Keratinocyte (primary cell): ENCODE results near the gene FAM204A. TPM values are rescaled to one million over a fixed set of nuclear protein-coding genes. Genes with fewer than 3 reads are reported as not detected.

Experiments
- DNase-seq: peaks from one replicate; pipeline ENCODE4 v3.0.0-alpha.2; 2011; ENCODE audit warnings: low read depth, missing footprints, low spot score
- FAIRE-seq: peaks from 2 replicates; lab custom pipeline; 2011; peaks lifted over from hg19 to GRCh38; lab: Jason Lieb, UNC
- H2AFZ ChIP-seq: 2 replicates; pipeline ENCODE4 v1.6.0; 2012; ENCODE audit warnings: low read length, control low read depth, inconsistent platforms; ENCODE audit not compliant: control insufficient read depth
- H3K27ac ChIP-seq: 2 replicates; pipeline ENCODE4 v1.5.1; 2011; ENCODE audit warnings: low read length; ENCODE audit not compliant: control insufficient read depth, insufficient read depth
- H3K27me3 ChIP-seq: 3 replicates; pipeline ENCODE4 v1.6.0; 2011; ENCODE audit warnings: low read length; ENCODE audit not compliant: control insufficient read depth, insufficient read depth; ENCODE audit errors: extremely low read depth
- H3K36me3 ChIP-seq, 2 experiments: 2 replicates in 1 of 2; 3 replicates in 1 of 2; pipeline ENCODE4 v1.5.1; 2011; ENCODE audit warnings: low read length in 2 of 2, mild to moderate bottlenecking in 1 of 2; ENCODE audit not compliant: control insufficient read depth in 2 of 2, insufficient read depth in 2 of 2; ENCODE audit errors: extremely low read depth in 1 of 2
- H3K4me1 ChIP-seq: 3 replicates; pipeline ENCODE4 v1.5.1; 2011; ENCODE audit warnings: low read length; ENCODE audit not compliant: control insufficient read depth, insufficient read depth; ENCODE audit errors: extremely low read depth
- H3K4me2 ChIP-seq: 3 replicates; pipeline ENCODE4 v1.6.0; 2011; ENCODE audit warnings: low read depth, low read length; ENCODE audit not compliant: control insufficient read depth, insufficient read depth; ENCODE audit errors: extremely low read depth
- H3K4me3 ChIP-seq, 3 experiments: fragments of 200-600 bp in 1 of 3; sonication (generic) in 1 of 3; 2 replicates in 2 of 3; 3 replicates in 1 of 3; pipeline ENCODE4 v1.5.1; 2011 to 2016; ENCODE audit warnings: low read length in 3 of 3, mild to moderate bottlenecking in 3 of 3, control low read depth in 2 of 3, inconsistent platforms in 1 of 3, low read depth in 1 of 3, mixed read lengths in 1 of 3, mixed run types in 1 of 3, moderate library complexity in 1 of 3; ENCODE audit not compliant: control insufficient read depth in 2 of 3, insufficient read depth in 2 of 3; ENCODE audit errors: extremely low read depth in 1 of 3
- H3K79me2 ChIP-seq: 2 replicates; pipeline ENCODE4 v1.6.0; 2012; ENCODE audit warnings: low read length; ENCODE audit not compliant: control insufficient read depth, insufficient read depth
- H3K9ac ChIP-seq: 3 replicates; pipeline ENCODE4 v1.6.0; 2011; ENCODE audit warnings: low read length; ENCODE audit not compliant: control insufficient read depth, insufficient read depth; ENCODE audit errors: extremely low read depth
- H3K9me1 ChIP-seq: 3 replicates; pipeline ENCODE4 v1.6.0; 2011; ENCODE audit warnings: low read length; ENCODE audit not compliant: control insufficient read depth, insufficient read depth; ENCODE audit errors: extremely low read depth
- H3K9me3 ChIP-seq: 2 replicates; pipeline ENCODE4 v1.5.1; 2012; ENCODE audit warnings: low read depth, low read length; ENCODE audit not compliant: control insufficient read depth
- H4K20me1 ChIP-seq: 3 replicates; pipeline ENCODE4 v1.6.0; 2011; ENCODE audit warnings: low read length; ENCODE audit not compliant: control insufficient read depth, insufficient read depth; ENCODE audit errors: extremely low read depth
- EZH2 ChIP-seq: IDR thresholded peaks from one replicate; pipeline ENCODE4 v1.6.1; 2012; ENCODE audit warnings: inconsistent platforms, mild to moderate bottlenecking, low read length, moderate library complexity
- dilution Hi-C: fragments of 300-500 bp; cut with MboI; formaldehyde crosslinking; loops from one replicate; pipeline ENCODE4 v1.7.0; 2020; ENCODE audit warnings: low sequenced_read_pairs; ENCODE audit not compliant: extremely low pct_ligation_motif_present
- polyA plus RNA-seq, 5 experiments: library from polyadenylated mRNA; depleted of rRNA in 3 of 5; stranded (reverse) in 3 of 5; stranded (forward) in 1 of 5; unstranded in 1 of 5; fragments of >200 nt; gene quantifications; 1 replicate in 1 of 5; 2 replicates in 3 of 5; 3 replicates in 1 of 5; pipeline versions ENCODE4 v1.2.1 to v1.2.3, GENCODE V29; 2011 to 2012; ENCODE audit warnings: missing spikeins in 2 of 5, low read depth in 1 of 5, low replicate concordance in 1 of 5
- TF ChIP-seq, protein P1 (sequence below), 3 experiments: IDR thresholded peaks in 1 of 3; conservative IDR thresholded peaks in 1 of 3; optimal IDR thresholded peaks in 1 of 3; 2 replicates in 2 of 3; 3 replicates in 1 of 3; pipeline versions ENCODE3 to v1.5.1; 2011; ENCODE audit warnings: low read length in 3 of 3, mild to moderate bottlenecking in 3 of 3, moderate library complexity in 2 of 3, control low read depth in 1 of 3, inconsistent platforms in 1 of 3; ENCODE audit not compliant: insufficient read depth in 2 of 3; ENCODE audit errors: extremely low read depth in 1 of 3

Gene FAM204A
- polyA plus RNA-seq, 1 donor (not counting 4 experiments of a cell fraction or from before 2014, with no cell fraction given): 38.6 TPM

GRCh38 chr10:118339111-118339510, 3.0 kb downstream of the FAM204A start:
- dilution Hi-C loops: no loop called here
- FAIRE-seq (peak; percentile 48), DNase-seq (no peak)
- Histone ChIP-seq H3K4me3 (no peak overlapping the region), H3K4me2 (peak overlapping the region; percentile 81), H3K9me1 (no peaks in the 10 kb centered on the region), H3K9ac (no peak overlapping the region), H3K9me3 (no peaks in the 10 kb centered on the region), H3K36me3 (peaks cover 7 to 28% of the 10 kb centered on the region in 2 experiments), H3K27me3 (no peaks in the 10 kb centered on the region), H3K4me1 (peaks cover 37% of the 10 kb centered on the region), H2AFZ (no peak overlapping the region), H3K27ac (peak overlapping the region; percentile 28), H3K79me2 (peaks cover 39% of the 10 kb centered on the region), H4K20me1 (no peaks in the 10 kb centered on the region)
- no peak for TF ChIP-seq EZH2
- TF ChIP-seq, protein P1, sequence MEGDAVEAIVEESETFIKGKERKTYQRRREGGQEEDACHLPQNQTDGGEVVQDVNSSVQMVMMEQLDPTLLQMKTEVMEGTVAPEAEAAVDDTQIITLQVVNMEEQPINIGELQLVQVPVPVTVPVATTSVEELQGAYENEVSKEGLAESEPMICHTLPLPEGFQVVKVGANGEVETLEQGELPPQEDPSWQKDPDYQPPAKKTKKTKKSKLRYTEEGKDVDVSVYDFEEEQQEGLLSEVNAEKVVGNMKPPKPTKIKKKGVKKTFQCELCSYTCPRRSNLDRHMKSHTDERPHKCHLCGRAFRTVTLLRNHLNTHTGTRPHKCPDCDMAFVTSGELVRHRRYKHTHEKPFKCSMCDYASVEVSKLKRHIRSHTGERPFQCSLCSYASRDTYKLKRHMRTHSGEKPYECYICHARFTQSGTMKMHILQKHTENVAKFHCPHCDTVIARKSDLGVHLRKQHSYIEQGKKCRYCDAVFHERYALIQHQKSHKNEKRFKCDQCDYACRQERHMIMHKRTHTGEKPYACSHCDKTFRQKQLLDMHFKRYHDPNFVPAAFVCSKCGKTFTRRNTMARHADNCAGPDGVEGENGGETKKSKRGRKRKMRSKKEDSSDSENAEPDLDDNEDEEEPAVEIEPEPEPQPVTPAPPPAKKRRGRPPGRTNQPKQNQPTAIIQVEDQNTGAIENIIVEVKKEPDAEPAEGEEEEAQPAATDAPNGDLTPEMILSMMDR (optimal IDR thresholded peaks at IDR 0.05 in 1 of 3, IDR thresholded peaks at IDR 0.05 in 1 of 3, conservative IDR thresholded peaks at IDR 0.05 in 1 of 3; ENCODE audit: extremely low read depth in 1 of 3, insufficient read depth in 2 of 3, low read length in 3 of 3): peak in 1 of 3 experiments; percentile 8

- Histone ChIP-seq H4K20me1 (no peaks in the 10 kb centered on the region), H3K27me3 (no peaks in the 10 kb centered on the region), H3K27ac (no peak overlapping the region), H3K36me3 (peaks cover 11 to 28% of the 10 kb centered on the region in 2 experiments), H3K79me2 (peaks cover 40% of the 10 kb centered on the region), H3K4me2 (no peak overlapping the region), H3K9ac (no peak overlapping the region), H3K9me3 (no peaks in the 10 kb centered on the region), H3K9me1 (no peaks in the 10 kb centered on the region), H3K4me3 (no peak overlapping the region), H3K4me1 (peaks cover 27% of the 10 kb centered on the region), H2AFZ (no peak overlapping the region)
- dilution Hi-C loops: no loop called here
- no peak for TF ChIP-seq EZH2
- TF ChIP-seq, protein P1 (optimal IDR thresholded peaks at IDR 0.05 in 1 of 3, IDR thresholded peaks at IDR 0.05 in 1 of 3, conservative IDR thresholded peaks at IDR 0.05 in 1 of 3; ENCODE audit: extremely low read depth in 1 of 3, insufficient read depth in 2 of 3, low read length in 3 of 3): no peak
- FAIRE-seq (no peak), DNase-seq (no peak)
Measured at GRCh38 chr10:118337356-118337755, 4.8 kb downstream of the FAM204A start.
